ENCODE measurements around the gene FCER2.

Gene FCER2

DNA sequence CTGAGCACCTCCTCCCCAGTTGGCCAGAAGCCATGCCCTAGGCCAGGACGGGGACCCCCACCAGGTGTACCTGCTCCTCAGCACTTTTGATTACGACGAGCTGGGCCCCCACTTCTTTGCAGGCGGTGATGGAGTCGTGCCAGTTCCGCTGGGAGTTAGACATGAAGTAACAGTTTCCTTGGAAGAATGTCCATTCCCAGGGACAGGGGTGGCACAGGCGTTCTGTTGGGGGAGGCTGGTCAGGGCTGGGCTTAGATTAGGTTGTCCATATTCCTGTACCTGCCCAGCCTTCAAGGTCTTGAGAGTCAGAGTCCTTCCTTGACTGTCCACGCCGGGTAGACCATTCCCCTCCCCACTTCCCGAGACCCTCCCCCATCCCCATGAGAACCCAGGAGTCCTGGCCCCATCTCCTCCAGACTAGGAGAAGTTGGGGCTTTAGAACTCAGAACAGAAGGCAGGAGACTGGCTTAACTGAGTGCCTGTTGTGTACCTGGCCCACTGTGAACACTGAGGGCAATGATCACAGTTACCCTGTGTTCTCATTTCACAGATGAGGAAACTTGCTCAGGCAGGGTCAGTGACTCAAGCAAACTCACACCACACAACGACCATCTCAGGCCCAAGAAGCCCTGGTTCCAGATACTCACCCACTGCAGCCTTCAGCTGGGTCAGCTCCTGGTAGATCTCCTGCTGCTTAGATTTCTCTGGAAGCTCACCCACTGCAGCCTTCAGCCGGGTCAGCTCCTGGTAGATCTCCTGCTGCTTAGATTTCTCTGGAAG lies 43.1 kb upstream of the FCER2 start:
- DNase-seq (ENCODE audit: low read depth), result no peak
- no peak overlapping the region for H3K4me3 ChIP-seq (ENCODE audit: low read length)
- TF ChIP-seq, protein P1, sequence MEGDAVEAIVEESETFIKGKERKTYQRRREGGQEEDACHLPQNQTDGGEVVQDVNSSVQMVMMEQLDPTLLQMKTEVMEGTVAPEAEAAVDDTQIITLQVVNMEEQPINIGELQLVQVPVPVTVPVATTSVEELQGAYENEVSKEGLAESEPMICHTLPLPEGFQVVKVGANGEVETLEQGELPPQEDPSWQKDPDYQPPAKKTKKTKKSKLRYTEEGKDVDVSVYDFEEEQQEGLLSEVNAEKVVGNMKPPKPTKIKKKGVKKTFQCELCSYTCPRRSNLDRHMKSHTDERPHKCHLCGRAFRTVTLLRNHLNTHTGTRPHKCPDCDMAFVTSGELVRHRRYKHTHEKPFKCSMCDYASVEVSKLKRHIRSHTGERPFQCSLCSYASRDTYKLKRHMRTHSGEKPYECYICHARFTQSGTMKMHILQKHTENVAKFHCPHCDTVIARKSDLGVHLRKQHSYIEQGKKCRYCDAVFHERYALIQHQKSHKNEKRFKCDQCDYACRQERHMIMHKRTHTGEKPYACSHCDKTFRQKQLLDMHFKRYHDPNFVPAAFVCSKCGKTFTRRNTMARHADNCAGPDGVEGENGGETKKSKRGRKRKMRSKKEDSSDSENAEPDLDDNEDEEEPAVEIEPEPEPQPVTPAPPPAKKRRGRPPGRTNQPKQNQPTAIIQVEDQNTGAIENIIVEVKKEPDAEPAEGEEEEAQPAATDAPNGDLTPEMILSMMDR (IDR thresholded peaks at IDR 0.05; ENCODE audit: insufficient read depth, low read depth, low read length, missing control alignments), result no peak

DNA sequence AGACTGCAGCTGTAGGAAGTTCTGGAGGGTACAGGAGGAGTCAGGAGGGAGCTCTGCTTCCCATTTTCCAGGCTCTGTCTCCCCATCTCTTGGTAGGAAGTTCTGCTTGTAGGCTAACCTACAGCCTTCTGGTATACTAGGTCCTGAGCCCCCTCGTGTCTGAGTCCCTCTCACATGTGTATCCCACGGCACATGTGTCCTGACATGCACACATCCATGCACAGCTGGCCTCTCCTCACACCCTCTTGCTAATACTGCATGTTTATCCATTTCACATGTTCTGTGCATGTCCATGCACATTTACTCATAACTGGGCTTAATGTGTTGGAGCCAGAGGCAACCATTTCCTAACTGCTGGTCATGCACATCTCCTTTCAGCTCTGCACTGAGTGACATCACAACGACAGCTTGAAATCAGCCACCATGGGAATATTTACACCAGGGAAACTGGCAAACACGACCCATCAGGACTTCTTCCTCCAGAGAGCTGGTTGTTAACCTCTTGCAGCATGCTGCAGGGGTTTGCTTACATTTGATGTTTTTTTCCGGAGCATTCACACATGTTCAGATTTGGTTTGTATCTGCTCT lies 42.4 kb upstream of the FCER2 start:
- no peak for DNase-seq (ENCODE audit: low read depth)
- TF ChIP-seq, protein P1 (IDR thresholded peaks at IDR 0.05; ENCODE audit: insufficient read depth, low read depth, low read length, missing control alignments), result no peak
- no peak overlapping the region for H3K4me3 ChIP-seq (ENCODE audit: low read length)

DNA sequence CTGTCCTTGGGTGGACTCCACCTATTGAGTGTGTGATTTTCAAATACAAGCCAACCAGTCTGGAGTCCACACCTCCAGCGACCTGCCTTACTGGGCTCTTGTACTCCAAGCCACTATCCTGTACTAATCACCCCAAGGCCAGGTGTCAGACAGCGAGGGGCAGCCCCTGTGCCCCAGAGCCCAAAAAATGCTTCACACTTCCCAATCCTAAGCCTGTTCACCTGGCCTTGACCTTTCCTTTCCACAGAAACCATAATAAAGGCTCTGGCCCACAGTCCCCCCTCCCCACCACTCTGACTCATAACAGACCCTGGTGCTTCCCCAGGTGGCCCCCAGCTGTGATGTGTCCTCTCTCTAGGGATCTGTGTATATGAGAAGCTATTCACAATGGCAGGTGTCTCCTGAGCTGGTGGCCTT lies 41.5 kb upstream of the FCER2 start:
- TF ChIP-seq, protein P1 (IDR thresholded peaks at IDR 0.05; ENCODE audit: insufficient read depth, low read depth, low read length, missing control alignments), result no peak
- no peak overlapping the region for H3K4me3 ChIP-seq (ENCODE audit: low read length)
- no peak for DNase-seq (ENCODE audit: low read depth)

DNA sequence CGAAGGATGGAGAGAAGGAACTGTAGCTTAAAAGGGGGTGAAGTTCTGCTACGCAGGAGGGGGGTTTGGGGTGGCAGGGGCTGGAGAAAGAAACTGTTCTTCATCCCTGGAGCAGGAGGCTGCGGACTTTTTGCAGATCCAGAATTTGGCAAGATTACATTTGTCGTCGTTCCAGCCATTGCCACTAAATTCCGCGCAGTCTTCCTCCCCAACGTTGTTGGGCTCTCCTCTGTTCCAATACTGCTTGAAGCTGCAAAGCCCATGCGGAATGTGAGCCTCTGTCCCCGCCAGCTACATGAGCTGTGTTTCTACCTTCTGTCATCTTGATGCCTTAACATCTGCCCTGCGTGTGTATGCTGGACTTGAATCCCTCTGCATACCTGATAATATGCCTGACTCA lies 41.1 kb upstream of the FCER2 start:
- H3K4me3 ChIP-seq (ENCODE audit: low read length), result no peak overlapping the region
- DNase-seq (ENCODE audit: low read depth), result no peak
- TF ChIP-seq, protein P1 (IDR thresholded peaks at IDR 0.05; ENCODE audit: insufficient read depth, low read depth, low read length, missing control alignments), result no peak

DNA sequence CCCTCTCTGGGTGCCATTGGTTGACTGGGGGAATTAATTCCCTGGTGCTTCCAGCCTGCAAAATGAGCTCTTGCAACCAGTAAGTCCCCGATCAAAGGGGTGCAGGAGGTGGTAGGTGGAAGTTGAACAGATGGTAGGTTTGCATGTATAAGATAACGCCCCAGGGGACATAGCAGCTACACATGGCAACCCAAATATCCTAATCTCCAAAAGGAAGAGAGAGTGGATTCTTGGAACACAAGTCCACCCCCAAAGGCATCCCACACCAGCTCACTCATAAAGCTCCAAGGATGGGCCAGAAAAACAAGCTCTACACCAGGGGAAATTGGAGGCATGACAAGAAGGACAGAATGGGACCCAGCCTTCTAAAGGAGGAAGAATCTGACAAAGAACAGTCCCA lies 40.6 kb upstream of the FCER2 start:
- DNase-seq (ENCODE audit: low read depth), result no peak
- TF ChIP-seq, protein P1 (IDR thresholded peaks at IDR 0.05; ENCODE audit: insufficient read depth, low read depth, low read length, missing control alignments), result no peak
- H3K4me3 ChIP-seq (ENCODE audit: low read length), result no peak overlapping the region

DNA sequence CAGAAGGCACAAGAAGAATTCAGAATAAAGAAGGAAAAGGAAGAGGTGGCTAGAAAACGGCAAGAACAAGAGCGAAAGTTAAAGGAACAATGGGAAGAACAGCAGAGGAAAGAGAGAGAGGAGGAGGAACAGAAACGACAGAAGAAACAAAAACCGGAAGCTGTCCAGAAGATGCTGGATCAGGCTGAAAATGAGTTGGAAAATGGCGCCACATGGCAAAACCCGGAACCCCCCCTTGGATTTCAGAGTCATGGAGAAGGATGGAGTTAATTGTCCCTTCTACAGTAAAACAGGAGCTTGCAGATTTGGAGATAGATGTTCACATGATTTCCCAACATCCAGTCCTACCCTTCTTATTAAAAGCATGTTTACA lies 38.7 kb upstream of the FCER2 start:
- no peak for DNase-seq (ENCODE audit: low read depth)
- TF ChIP-seq, protein P1 (IDR thresholded peaks at IDR 0.05; ENCODE audit: insufficient read depth, low read depth, low read length, missing control alignments), result no peak
- no peak overlapping the region for H3K4me3 ChIP-seq (ENCODE audit: low read length)
